ENCODE results near the gene CTIF.
"Not testable (repeated sequence)": the region's sequence is repeated elsewhere in the genome, so short reads cannot be mapped to it uniquely, and the experiment has no call there.

Gene CTIF

GRCh38 chr18:48859311-48860268 lies 320.8 kb downstream of the CTIF start:
- ATAC-seq: no peak

GRCh38 chr18:48860269-48861180 lies 321.7 kb downstream of the CTIF start:
- no peak for ATAC-seq

GRCh38 chr18:48861181-48861708 lies 322.4 kb downstream of the CTIF start:
- ATAC-seq: no peak

GRCh38 chr18:48862132-48862531 lies 323.3 kb downstream of the CTIF start:
- no peak for ATAC-seq

- ATAC-seq: no peak
Measured at GRCh38 chr18:48862678-48863270, 323.9 kb downstream of the CTIF start.

- no peak for ATAC-seq
Measured at GRCh38 chr18:48863432-48864065, 324.7 kb downstream of the CTIF start.

GRCh38 chr18:48864876-48865275 lies 326.0 kb downstream of the CTIF start:
- ATAC-seq: no peak

GRCh38 chr18:48866028-48866733 lies 327.4 kb downstream of the CTIF start:
- ATAC-seq: no peak

GRCh38 chr18:48866856-48867255 lies 328.0 kb downstream of the CTIF start:
- no peak for ATAC-seq

GRCh38 chr18:48867978-48868377 lies 329.1 kb downstream of the CTIF start:
- ATAC-seq: no peak

GRCh38 chr18:48868468-48869466 lies 329.9 kb downstream of the CTIF start:
- peak; percentile 90 to 91 for ATAC-seq

GRCh38 chr18:48869591-48869990 lies 330.8 kb downstream of the CTIF start:
- no peak for ATAC-seq

- not testable (repeated sequence) for ATAC-seq
Measured at GRCh38 chr18:48870926-48871325, 332.1 kb downstream of the CTIF start.

GRCh38 chr18:48871391-48872166 lies 332.7 kb downstream of the CTIF start:
- ATAC-seq: no peak

- ATAC-seq: no peak
Measured at GRCh38 chr18:48872234-48873145, 333.7 kb downstream of the CTIF start.

GRCh38 chr18:48874233-48874632 lies 335.4 kb downstream of the CTIF start:
- ATAC-seq: no peak

GRCh38 chr18:48874701-48875162 lies 335.9 kb downstream of the CTIF start:
- no peak for ATAC-seq

- no peak for ATAC-seq
Measured at GRCh38 chr18:48875314-48875941, 336.6 kb downstream of the CTIF start.

Measured in activated CD4-positive, CD25-positive, alpha-beta regulatory T cell treated with anti-CD3 and anti-CD28 coated beads, Interleukin-2, amount 50 U/mL, for 24 hours (primary cell).